ENCODE measurements around the gene WASL. TPM values are rescaled to one million over a fixed set of nuclear protein-coding genes. Genes with fewer than 3 reads are reported as not detected.
"Not testable (repeated sequence)": the region's sequence is repeated elsewhere in the genome, so short reads cannot be mapped to it uniquely, and the experiment has no call there.

WASL gene
- total RNA-seq, 2 experiments from 2014 or later = 5.8 to 5.9 TPM

GRCh38 chr7:123724817-123725253 lies 24.0 kb downstream of the WASL start:
- Mint-ChIP-seq H3K4me3 (no peak overlapping the region), H3K9me3 (no peaks in the 10 kb centered on the region), H3K27me3 (no peaks in the 10 kb centered on the region), H3K27ac (no peak overlapping the region), H3K36me3 (ENCODE audit: low read depth) (peaks cover 12% of the 10 kb centered on the region), H3K4me1 (ENCODE audit: low read depth) (peaks cover 60% of the 10 kb centered on the region)
- intact Hi-C loops (cut with micrococcal nuclease) = no loop called here
- DNase-seq (no peak), ATAC-seq (peak; percentile 64)
- no peak for TF ChIP-seq CTCF (IDR thresholded peaks at IDR 0.05)
- POLR2A ChIA-PET = no interaction called here
- CTCF ChIA-PET = interaction anchor here (1.0 to 1.8 kb wide), 3 partner anchors 17 to 140 kb away, joined by 3 to 5 read pairs (median 4); no protein-coding TSS in a partner anchor

GRCh38 chr7:123723913-123724312 lies 24.9 kb downstream of the WASL start:
- Mint-ChIP-seq H3K9me3 (no peaks in the 10 kb centered on the region), H3K27ac (no peak overlapping the region), H3K27me3 (no peaks in the 10 kb centered on the region), H3K36me3 (ENCODE audit: low read depth) (peaks cover 12% of the 10 kb centered on the region), H3K4me3 (no peak overlapping the region), H3K4me1 (ENCODE audit: low read depth) (peaks cover 70% of the 10 kb centered on the region)
- no peak for ATAC-seq
- ChIA-PET POLR2A (no interaction called here), CTCF (interaction anchor here (0.7 to 1.6 kb wide), 5 partner anchors 16 to 141 kb away, joined by 3 to 6 read pairs (median 4); no protein-coding TSS in a partner anchor)
- intact Hi-C loops (cut with micrococcal nuclease) = no loop called here
- no peak for TF ChIP-seq CTCF (IDR thresholded peaks at IDR 0.05)
- DNase-seq = no peak

- intact Hi-C loops (cut with micrococcal nuclease); H3K27ac Mint-ChIP-seq; H3K4me3 Mint-ChIP-seq; DNase-seq; H3K36me3 Mint-ChIP-seq (ENCODE audit: low read depth); POLR2A ChIA-PET; H3K27me3 Mint-ChIP-seq; ATAC-seq; H3K9me3 Mint-ChIP-seq: not testable (repeated sequence)
- CTCF ChIA-PET = interaction anchor here (1.0 to 2.1 kb wide), 2 partner anchors 19 to 28 kb away, joined by 4 to 7 read pairs; partner anchors contain the start of gene WASL
- peaks cover 58% of the 10 kb centered on the region for H3K4me1 Mint-ChIP-seq (ENCODE audit: low read depth)
These were observed 28.3 kb downstream of the WASL start for GRCh38 chr7:123720527-123720926.

- ATAC-seq = peak; percentile 23
These were observed 29.5 kb downstream of the WASL start for GRCh38 chr7:123719197-123719721.

GRCh38 chr7:123718773-123719172 lies 30.0 kb downstream of the WASL start:
- ATAC-seq = peak; percentile 72
- no peak for DNase-seq
- CTCF ChIA-PET = interaction anchor here (1.1 to 1.4 kb wide), 3 partner anchors 10 to 54 kb away, joined by 3 to 6 read pairs (median 3); partner anchors contain the start of gene WASL
- peaks cover 3% of the 10 kb centered on the region for H3K36me3 Mint-ChIP-seq (ENCODE audit: low read depth)
- H3K27me3 Mint-ChIP-seq = no peaks in the 10 kb centered on the region
- H3K4me1 Mint-ChIP-seq (ENCODE audit: low read depth) = peaks cover 56% of the 10 kb centered on the region
- peak overlapping the region; percentile 78 for H3K27ac Mint-ChIP-seq
- no peaks in the 10 kb centered on the region for H3K9me3 Mint-ChIP-seq
- POLR2A ChIA-PET = no interaction called here
- intact Hi-C loops (cut with micrococcal nuclease) = no loop called here
- no peak for TF ChIP-seq CTCF (IDR thresholded peaks at IDR 0.05)
- peak overlapping the region; percentile 24 for H3K4me3 Mint-ChIP-seq

More at GRCh38 chr7:123719197-123719721, 29.5 kb downstream of the WASL start:
- ChIA-PET CTCF (interaction anchor here (1.1 to 1.4 kb wide), 3 partner anchors 10 to 53 kb away, joined by 3 to 6 read pairs (median 3); partner anchors contain the start of gene WASL), POLR2A (no interaction called here)
- H3K4me1 Mint-ChIP-seq (ENCODE audit: low read depth) = peaks cover 59% of the 10 kb centered on the region
- TF ChIP-seq CTCF (IDR thresholded peaks at IDR 0.05) = no peak
- intact Hi-C loops (cut with micrococcal nuclease) = no loop called here
- H3K9me3 Mint-ChIP-seq = no peaks in the 10 kb centered on the region
- peaks cover 3% of the 10 kb centered on the region for H3K36me3 Mint-ChIP-seq (ENCODE audit: low read depth)
- peak overlapping the region; percentile 24 for H3K4me3 Mint-ChIP-seq
- H3K27me3 Mint-ChIP-seq = no peaks in the 10 kb centered on the region
- H3K27ac Mint-ChIP-seq = peak overlapping the region; percentile 78
- no peak for DNase-seq

All from activated CD8-positive, alpha-beta T cell treated with anti-CD3 and anti-CD28 coated beads for 36 hours (primary cell).